C1 segment of cervical spinal cord (tissue), 14 donors: ENCODE measurements around the gene CLDN5.

ENCODE experiments used
- DNase-seq, 14 donors: peaks; one replicate each; lab custom pipeline; 2025; lab: John Stamatoyannopoulos, UW

CLDN5 gene

GRCh38 chr22:19522190-19522880 is 1.9 kb downstream of the CLDN5 start:
- DNase-seq = peak in 8 of 14 donors; percentile 8 to 76 (median 62)

GRCh38 chr22:19520566-19521305 is 3.5 kb downstream of the CLDN5 start:
- no peak for DNase-seq

DNA sequence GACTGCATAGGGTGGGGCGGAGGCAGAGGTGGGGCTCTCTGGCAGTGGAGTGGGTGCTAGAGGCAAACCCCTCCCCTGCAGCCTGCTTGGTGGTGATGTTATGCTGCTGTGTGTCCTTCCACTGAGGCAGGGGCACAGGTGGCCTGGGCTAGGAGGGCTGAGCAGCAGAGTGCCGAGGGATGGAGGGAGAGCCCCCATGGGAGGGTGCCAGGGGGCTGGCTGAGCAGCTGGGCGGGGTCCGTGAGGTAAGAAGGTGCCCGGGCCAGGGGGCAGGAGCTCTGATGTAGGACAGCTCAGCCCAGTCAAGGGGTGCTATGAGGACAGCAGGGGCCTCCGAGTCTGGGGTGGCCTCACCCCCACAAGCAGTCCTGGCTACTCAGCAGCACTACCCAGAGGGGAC is 4.2 kb downstream of the CLDN5 start:
- no peak for DNase-seq

- DNase-seq = peak in 3 of 14 donors; percentile 11 to 22 (median 18)
Observed at GRCh38 chr22:19519041-19519926, 4.9 kb downstream of the CLDN5 start.

- no peak for DNase-seq
Observed at GRCh38 chr22:19518635-19519034, 5.6 kb downstream of the CLDN5 start.

DNA sequence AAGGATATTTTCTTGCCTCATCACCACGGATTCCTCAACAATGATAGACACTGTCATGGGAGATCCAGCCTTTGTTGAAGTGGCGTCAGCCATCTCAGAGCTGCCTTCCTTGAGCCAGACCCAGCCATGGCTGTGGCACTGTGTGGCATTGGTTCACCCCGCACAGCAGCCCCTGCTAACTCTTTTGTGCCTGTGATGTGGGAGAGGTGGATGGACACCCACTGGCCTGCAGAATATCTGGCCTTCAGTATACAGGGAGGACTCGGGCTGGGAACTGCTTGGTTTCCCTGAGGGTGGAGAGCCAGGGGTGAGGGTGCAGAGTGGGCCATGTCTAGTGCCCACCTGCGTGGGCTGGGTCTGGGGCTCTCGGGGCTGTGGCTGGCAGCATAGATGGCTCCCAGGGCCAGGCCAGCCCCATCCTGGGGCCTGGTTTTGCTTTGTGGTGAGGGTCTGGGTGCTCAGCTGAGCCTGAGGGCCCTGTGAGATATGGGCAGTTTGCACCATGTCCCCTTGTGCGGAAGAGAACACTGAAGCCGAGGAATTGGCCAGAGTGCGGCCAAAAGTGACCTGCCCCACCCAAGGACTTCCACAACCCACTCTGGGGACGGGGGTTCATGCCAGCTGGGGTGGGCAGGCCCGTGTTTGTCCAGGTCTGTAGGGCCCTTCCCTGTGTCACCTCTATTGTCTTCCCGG is 6.1 kb downstream of the CLDN5 start:
- no peak for DNase-seq

- no peak for DNase-seq
Observed at GRCh38 chr22:19517171-19517500, 7.1 kb downstream of the CLDN5 start.

- no peak for DNase-seq
Observed at GRCh38 chr22:19516378-19517170, 7.6 kb downstream of the CLDN5 start.

DNA sequence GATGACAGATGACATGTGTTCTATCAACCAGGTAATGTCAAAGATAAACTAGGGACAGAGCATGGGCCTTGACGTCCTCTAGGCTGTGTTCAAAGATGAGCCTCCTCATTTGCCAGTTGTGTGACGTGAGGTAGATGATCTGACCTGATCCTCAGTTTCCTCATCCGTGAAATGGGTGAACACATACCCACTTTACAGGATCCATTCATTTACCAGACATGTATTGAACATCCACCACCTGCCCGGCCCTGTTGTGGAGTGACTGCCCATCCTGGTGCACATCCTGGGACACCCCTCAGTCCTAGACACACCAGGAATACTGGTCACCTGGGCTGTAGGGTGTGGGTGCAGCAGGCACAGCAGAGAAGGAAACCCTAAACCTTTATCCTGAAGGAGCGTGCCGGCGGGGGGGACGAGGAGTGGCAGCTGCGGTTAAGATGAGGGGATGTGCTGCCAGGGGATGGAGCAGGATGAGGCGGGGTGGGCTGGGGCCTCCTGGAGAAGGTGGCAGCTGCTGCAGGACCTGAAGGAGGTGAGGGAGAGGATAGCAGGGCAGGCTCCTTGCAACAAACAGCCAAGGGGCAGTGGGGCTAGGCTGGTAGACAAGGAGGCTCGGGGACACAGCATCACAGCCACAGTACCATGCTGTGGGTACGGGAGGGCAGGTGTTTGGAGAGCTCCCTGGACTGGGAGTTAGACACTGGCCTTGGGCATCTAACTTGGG is 8.4 kb downstream of the CLDN5 start:
- no peak for DNase-seq

DNA sequence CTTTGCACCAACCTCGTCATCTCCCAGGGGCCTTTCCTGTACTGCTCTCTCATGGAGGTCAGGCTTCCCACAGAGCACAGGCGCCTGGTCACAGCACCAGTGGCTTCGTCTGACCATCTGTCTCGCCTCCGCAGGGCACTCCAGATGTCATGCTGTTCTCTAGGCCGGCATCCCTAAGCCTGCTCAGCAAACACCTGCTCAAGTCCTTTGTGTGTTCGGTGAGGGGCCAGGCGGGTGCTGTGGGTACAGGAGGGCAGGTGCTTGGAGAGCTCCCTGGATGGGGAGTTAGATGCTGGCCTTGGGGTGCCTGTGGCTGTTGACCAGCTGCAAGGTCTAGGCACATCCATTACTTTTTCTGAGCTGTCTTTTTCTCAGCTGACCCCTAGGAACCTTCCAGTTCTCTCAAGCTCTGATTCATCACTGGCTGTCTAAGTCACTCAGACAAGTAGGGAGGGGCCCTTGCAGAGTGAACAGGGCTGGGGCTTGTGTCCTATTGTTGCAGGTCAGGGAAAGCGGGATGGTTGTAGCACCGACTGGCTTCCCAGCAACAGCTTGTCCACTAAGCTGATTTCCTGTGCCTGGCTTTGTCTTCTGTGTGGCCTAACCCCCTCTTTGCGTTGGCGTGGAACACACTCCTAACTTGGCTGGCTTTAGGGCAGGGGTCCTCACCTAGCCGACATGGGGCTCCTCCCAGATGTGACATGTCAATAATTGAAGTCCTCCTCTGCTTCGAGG is 9.2 kb downstream of the CLDN5 start:
- no peak for DNase-seq

GRCh38 chr22:19513823-19514222 is 10.4 kb downstream of the CLDN5 start:
- DNase-seq = no peak

DNA sequence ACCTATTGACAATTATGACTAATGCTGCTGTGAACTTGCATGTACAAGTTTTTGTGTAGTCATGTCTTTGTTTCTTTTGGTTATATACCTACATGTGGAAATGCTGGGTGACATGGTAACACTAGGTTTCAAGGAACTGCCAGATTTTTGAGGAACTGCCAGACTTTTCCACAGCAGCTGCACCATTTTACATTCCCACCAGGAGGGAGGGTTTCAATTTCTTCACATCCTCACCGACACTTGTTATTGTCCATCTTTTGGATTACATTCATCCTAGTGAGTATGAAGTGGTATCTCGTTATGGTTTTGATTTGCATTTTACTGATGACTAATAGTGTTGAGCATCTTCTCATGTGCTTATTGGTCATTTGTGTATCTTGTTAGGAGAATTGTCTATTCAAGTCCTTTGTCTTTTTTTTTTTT is 13.3 kb downstream of the CLDN5 start:
- no peak for DNase-seq

GRCh38 chr22:19509923-19510322 is 14.3 kb downstream of the CLDN5 start:
- no peak for DNase-seq

- DNase-seq = no peak
Observed at GRCh38 chr22:19509191-19509590, 15.0 kb downstream of the CLDN5 start.

DNA sequence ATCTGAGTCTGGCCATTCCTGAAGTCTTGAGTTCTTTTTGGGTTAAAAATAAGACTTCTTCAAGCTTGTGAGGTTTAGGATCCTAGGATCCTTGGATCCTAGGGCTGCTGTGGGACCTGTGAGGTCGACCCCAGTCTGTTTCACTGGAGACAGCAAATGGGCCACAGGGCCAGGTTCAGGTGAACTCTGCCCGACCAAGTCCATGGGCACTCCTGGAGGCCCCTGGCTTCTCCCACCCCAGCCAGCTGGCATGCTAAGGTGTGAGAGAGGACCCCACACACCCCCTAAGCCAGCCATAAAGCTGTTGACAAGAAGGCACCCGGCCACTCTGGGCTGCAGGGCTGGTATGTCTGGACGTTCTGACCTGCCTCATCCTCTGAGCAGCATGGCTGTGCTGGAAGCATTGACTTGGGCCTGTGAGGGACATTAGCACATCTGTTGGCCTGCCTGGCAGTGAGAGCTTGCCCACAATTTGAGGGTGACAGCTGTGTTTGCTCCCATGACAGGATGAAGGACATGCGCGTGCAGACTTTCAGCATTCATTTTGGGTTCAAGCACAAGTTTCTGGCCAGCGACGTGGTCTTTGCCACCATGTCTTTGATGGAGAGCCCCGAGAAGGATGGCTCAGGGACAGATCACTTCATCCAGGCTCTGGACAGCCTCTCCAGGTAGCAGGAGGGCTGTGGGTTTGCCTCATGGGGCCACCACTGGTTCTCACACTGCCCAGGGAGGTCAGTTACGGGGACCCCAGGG is 16.0 kb downstream of the CLDN5 start:
- no peak for DNase-seq

DNA sequence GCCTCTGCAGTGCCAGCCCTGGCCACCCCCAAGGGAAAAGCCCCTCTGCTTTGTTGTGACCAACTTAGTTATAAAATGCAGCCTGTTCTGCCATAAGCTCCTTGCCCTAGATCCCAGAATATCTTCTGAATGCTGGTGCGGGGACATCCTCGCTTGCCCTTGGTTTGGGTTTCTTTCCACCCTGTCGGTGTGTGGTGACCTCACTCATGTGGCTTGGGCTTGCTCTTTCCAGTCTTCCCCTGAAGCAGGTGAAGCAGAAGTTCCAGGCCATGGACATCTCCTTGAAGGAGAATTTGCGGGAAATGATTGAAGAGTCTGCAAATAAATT is 16.7 kb downstream of the CLDN5 start:
- no peak for DNase-seq

DNA sequence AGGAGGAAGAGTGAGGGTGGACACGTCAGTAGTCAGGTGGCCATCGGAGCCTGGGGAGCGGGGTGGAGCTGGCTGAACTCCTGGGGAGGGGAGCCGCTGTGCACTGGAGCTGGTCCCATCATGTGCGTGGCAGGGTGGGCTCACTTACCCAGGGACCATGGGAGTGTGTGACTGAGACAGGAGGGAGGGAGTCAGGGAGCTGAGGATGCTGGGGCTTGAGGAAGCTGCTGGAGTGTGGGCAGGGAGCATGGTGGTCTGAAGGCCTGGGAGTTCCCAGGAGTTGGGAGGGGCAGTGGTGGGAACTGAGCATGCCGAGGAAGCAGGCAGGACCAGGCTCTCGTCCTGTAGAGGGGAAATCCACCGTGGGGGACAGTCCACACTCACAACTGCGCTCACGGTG is 18.0 kb downstream of the CLDN5 start:
- no peak for DNase-seq

GRCh38 chr22:19505735-19506126 is 18.5 kb downstream of the CLDN5 start:
- DNase-seq = no peak
